Heart left ventricle (tissue), 13 donors: Measurements from ENCODE around the gene CNIH3.

Source experiments
- CTCF ChIP-seq, 12 donors: fragments of 200-600 bp; sonication (generic) in 4 of 12; IDR thresholded peaks; one replicate each; pipeline versions ENCODE4 v1.5.0 to v1.8.0; 2018 to 2022; ENCODE audit warnings: antibody characterized with exemption in 12 of 12, mild to moderate bottlenecking in 5 of 12
- POLR2A ChIP-seq, 2 donors: fragments of 450-650 bp; IDR thresholded peaks; one replicate each; pipeline ENCODE4 v1.6.1; 2017; ENCODE audit warnings: antibody characterized with exemption in 2 of 2, mild to moderate bottlenecking in 2 of 2, moderate library complexity in 2 of 2
- donor health status: ischemic (EF 13 %, LVEDD 7.1; RV severe dilation, severe dysfunction).
- donor health status: DM: no; HTN: yes; CAD: no.
- donor health status: DM: no; HTN: no; CAD: no.
- donor health status: ischemic (EF 25% LVEDD 6.9; RV normal size, moderate dysfunction).
- donor health status: ischemic (EF 25% LVEDD 5.7; RV mildly dilated, moderate dysfunction).
- donor health status: ischemic (EF 35%, LVEDD 5.7; RV mildly dilated, moderate dysfunction).
- donor health status: nonischemic (EF 11% LVEDD 7.7; RV severe dilation, severe dysfunction).
- donor health status: DM: yes; HTN: yes; CAD: no.
- donor health status: PGD.
- donor health status: ischemic (EF 29% LVEDD 5.4; RV normal size, mild dysfunction).
- donor health status: nonischemic (EF 23%, LVEDD 6.1; RV moderate dilation, normal function).

GRCh38 chr1:224594851-224595250 is 21.3 kb upstream of the CNIH3 start:
- TF ChIP-seq CTCF (IDR thresholded peaks at IDR 0.05) (no peak), POLR2A (IDR thresholded peaks at IDR 0.05) (no peak)
